HuH-7.5 (cell line): Measurements from ENCODE around the gene PIK3AP1.
"Not testable (repeated sequence)": the region's sequence is repeated elsewhere in the genome, so short reads cannot be mapped to it uniquely, and the experiment has no call there.

Source experiments
- DNase-seq: peaks from one replicate; pipeline ENCODE4 v3.0.0; 2011; ENCODE audit warnings: low spot score

Gene PIK3AP1

DNA sequence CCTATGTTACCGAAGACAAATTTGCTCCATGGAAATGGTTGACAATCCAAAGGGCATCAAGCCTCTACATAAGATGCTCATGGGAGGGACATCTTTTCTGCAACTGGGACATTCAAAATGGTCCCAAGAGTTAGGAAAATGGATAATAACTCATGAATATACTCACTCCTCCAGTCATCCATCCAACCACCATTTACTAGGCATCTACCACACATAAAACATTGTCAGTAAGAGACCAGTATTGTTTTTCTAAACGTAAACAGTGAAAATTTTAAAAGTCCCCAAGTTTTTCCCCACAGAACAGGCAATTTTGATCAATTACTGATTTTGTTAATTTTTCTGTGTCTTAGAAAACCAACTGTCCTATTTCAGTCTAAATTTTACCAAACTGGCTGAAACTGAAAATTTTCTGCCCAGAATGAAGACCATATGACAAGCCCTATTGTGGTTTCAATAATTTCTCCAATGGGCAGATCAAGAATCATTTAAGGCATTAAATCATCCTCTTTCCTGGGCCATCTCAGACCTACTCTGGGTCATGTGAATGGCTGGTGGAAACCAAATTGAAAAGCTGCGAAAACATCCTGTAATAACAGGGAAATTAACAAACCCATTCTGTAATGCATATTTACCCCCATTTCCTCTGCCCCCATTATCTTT lies 24.2 kb downstream of the PIK3AP1 start:
- DNase-seq = no peak

DNA sequence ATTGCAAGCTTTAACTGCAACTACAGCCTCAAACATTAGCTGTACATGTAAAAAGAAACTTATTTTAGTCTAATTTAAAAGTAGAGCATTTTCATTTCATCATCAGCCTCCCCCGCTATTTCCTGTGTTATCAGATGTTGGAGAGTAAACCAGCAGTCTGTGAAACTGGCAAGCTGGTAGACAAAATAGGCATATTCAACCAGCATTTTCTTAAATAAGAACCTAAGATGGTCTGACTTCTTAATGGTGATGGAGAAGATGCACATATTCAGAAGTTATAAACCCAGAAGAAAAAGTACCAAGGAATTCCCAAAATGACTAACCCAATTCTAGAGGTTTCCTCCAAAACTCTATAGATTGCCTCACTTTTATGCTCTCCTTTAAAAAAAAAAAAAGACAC lies 24.9 kb downstream of the PIK3AP1 start:
- DNase-seq = no peak

- DNase-seq = no peak
These were observed 26.9 kb downstream of the PIK3AP1 start for GRCh38 chr10:96693431-96693830.

DNA sequence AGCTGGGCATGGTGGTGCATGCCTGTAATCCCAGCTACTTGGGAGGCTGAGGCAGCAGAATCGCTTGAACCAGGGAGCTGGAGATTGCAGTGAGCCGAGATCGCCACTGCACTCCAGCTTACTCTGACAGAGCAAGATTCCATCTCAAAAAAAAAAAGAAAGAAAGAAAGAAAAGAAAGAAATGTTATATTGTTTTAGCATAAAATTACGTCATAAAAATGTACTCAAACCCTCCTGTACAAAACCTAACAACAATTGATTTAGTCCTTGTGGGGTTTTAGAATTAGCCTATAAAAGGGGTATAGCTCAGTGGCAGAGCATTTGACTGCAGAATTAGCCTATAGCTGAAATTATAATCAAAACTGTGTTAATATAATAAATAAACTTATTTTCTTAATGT lies 27.9 kb downstream of the PIK3AP1 start:
- DNase-seq = no peak

DNA sequence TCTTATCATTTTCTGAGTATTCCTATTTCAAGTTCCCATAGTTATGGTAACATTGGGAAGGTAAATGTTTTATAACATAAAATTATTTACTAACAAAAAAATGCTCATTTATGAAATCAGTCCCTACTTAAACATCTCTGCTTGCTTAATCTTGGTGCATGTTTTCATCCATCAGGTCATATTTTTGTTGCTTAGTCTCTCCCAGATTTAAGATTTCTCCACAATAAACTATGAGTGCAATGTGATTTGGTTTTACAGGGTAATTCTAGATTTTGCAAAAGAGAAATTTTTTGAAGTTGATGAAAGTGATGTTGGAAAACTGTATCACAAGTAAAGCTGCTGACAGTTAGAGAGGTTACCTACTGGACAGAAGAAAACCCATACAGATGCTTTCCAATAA lies 28.6 kb downstream of the PIK3AP1 start:
- no peak for DNase-seq

- no peak for DNase-seq
These were observed 29.3 kb downstream of the PIK3AP1 start for GRCh38 chr10:96690755-96691730.

- DNase-seq = no peak
These were observed 31.5 kb downstream of the PIK3AP1 start for GRCh38 chr10:96688789-96689188.

GRCh38 chr10:96687317-96688012 lies 32.8 kb downstream of the PIK3AP1 start:
- DNase-seq = no peak

DNA sequence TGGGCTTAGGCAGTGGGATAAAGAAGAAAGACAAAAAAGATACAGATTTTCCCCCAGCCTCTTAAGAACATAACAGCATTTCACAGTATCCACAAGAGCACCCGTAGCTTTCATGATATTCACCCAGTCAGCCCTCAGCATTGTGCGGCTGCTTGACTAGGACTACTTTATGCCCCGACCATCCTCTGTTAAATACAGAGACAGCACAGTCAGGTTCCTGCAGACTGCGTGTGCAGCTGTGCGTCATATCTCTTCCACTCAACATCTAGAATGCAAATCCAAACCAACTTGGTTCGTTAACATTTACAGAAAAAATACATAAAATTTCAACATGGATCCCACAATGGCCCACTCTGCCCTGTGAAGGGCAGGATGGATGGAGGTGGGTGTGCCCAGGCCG lies 33.8 kb downstream of the PIK3AP1 start:
- no peak for DNase-seq

DNA sequence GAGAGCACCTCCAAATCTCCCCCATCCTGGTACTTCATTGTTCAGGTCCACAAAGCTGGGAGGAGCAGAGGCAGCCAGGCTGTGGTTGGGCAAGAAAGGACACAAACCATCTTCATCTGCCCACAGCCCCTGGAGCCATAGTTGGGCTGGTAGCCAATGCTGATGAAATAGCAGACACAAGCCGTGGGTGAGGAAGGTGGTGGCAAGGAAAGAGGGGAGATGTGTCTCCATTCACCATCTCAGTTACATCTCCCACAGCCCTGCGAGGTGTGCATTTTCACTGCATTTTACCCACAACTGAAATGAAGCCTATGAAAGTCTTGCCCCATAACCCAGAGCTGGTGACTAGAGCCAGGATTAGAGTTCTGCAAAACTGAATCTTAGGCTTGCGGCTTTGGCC lies 35.0 kb downstream of the PIK3AP1 start:
- no peak for DNase-seq

- DNase-seq = no peak
These were observed 35.5 kb downstream of the PIK3AP1 start for GRCh38 chr10:96684826-96685225.

DNA sequence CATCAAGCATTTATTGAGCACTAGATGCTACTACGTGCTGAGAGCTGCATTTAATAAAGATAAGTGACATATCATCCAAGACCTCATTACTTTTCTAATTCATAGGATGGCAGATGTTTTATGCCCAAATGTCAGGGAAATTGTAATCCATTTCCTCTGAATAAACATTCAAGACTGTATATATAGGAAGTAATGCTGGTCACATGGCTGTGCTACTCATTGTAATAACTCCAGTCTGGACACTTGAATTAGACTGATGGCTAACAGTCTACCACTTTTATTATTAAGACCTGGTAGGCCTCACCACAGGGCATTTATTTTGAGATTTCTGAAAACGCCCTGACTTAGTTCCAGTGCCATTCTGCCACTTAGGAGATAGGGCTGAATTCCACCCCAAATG lies 36.6 kb downstream of the PIK3AP1 start:
- no peak for DNase-seq

- DNase-seq = no peak
These were observed 37.2 kb downstream of the PIK3AP1 start for GRCh38 chr10:96683065-96683464.

DNA sequence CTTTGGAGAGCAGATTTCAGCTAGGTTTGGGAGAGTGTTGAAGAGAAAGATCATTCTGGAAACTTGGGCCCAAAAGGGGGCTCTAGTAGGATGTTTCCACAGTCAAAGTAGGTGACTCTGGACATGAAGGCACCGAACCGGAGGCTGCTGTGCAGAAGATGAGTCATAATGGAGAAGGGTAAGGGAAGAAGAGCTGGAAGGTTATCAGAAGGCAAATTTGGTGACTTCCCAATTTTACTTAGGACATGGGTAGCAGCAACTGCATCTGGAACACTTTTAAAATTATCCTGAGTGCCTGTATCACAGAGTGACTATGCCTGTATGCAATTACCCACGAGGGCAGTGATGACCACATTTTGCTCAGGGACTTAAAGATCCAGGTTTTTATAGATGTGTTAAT lies 38.8 kb downstream of the PIK3AP1 start:
- DNase-seq = no peak

DNA sequence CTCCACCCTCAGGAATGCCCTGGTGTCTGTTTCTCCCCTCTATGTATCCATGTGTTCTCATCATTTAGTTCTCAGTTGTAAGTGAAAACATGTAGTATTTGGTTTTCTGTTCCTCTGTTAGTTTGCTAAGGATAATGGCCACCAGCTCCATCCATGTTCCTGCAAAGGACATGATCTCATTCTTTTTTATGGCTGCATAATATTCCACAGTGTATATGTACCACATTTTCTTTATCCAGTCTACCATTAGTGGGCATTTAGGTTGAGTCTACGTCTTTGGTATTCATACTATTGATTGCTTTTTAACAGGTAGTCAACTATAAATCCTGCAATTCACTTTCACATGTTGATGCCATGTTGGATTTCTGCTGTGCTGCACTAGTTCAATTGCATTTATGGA lies 39.9 kb downstream of the PIK3AP1 start:
- DNase-seq = not testable (repeated sequence)

GRCh38 chr10:96678725-96679124 lies 41.6 kb downstream of the PIK3AP1 start:
- DNase-seq = no peak

DNA sequence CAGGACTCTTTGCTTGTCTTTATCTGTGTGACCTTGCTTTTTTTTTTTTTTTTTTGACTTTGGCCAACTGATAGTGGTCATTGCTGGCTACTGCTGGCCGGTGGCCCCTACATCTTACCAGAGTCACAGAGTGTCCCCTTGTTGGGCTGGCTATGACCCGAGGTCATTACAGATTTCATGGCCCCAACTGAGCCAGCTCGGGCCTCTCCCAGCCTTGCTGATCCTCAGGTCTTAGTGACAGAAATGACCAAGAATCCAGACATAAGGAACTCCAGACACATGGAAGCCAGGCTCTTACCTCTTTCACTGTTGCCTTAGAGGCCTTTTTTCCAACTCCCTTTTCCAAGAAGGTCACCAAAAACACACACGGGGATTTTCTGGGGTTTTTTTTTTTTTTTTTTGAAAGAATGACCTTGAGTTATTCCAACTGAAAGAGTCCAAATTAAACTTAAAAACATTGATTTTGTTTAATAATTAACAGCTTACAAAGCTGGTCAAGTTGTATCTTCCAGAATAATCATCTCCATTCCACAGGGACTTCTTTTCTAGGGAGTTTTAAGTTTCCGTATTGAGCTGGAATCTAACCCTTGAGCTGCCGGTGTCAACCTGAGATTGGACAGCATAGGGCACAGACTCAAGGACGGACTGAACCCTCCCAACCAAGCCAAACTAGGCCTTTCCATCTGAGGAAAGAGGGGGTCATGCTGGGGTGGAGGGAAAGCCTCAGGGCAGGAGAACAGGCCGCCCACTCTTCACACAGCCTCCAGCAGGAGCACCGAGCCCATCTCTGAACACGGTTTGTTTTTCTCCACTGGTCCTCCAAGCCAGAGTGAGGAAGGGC lies 43.8 kb downstream of the PIK3AP1 start:
- DNase-seq = no peak

DNA sequence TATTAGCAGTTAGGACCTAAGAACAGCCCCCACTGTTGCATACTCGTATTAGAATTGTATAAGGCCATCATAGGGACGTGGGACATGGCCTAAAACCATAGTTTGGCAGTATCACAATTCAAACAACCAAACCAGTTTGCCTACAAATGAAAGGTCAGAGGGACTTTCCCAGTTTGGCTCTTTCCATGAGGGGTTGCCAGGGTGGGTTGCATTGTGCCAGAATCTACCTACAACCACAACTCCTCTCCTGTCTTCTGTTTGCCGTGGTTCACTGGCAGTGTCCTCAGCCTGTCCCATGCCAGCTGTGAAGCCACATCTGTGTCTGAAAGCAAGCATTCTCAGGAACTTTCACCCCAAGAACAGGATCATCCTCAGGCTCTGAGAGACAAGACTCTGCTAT lies 44.5 kb downstream of the PIK3AP1 start:
- no peak for DNase-seq

DNA sequence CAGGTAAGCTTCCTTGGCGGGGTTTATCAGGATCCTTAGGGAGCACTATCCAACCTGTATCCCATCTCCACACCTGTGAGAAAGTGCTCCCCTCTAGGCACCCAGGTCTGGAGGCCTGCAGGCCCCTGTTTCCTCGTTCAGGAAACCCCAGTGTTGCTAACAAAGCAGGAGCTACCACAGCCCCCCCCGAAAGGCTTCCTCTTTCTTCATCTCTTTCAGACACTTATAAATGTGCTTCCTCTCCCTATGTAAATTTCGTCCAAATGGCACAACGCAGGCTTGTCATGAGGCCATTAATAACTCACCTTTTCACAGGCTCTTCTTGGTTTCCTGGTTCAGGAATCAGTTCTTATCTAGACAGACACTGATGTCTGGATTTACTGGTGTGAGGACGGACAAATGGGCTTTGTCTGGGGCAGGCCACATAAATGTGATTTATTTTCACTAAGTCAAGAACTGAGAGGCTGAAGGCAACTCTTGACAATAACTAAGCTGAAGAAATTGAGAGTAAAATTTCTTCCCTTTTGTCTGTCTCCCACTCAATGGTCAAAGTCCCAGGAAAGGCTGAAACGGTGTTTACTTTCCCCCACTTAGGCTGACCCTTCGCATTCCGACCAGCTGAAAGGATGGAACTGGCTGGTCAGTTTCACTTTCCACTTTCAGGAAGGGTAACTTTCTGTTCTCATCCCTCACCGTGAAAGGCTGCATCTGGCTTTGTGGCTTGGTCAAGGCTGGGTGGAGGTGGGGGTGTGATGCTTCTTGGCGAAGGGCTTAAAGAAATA lies 46.8 kb downstream of the PIK3AP1 start:
- peak; percentile 16 for DNase-seq

DNA sequence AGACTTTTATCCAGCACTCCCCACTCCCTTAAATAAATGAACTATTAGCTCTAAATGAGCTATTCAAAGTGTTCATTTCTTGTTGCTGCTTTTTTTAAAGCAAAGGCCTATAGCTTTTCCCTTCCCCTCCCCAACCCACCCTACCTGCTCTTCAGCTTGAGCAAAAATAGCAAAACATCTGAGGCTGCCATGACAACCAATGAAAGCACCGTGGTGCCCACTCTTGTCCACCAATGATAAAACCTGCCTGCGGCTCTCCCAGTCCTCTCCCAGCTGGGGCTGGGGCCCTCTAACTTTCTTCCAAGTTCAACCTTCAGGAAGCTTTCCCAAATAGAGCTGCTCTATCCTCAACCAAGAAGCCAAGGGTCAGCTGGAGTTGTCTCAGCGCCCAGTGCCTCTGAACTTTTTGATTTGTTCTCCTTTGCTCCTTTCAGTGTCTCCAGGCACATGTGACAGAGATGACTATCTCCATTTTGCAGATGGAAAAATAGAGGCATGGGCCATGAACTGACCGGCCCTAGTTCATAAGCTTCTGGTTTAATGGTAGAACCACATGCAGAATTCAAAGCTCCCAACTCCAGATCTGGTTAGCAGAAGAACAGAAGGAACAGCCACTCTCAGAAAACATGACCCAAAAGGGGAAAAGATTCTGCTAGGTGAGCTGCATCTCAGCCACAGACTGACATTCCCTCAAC lies 47.7 kb downstream of the PIK3AP1 start:
- DNase-seq = no peak
